Muscle layer of colon (tissue), 2 donors: ENCODE data around the gene CRTAP.
"Not testable (repeated sequence)": the region's sequence is repeated elsewhere in the genome, so short reads cannot be mapped to it uniquely, and the experiment has no call there.

ENCODE experiments used
- H3K27ac ChIP-seq: one replicate; pipeline ENCODE4 v1.7.0; 2013; ENCODE audit warnings: low read depth, mild to moderate bottlenecking, low read length, moderate library complexity
- H3K27me3 ChIP-seq, 2 donors: one replicate each; pipeline ENCODE4 v1.7.0; 2013; ENCODE audit warnings: low read length in 2 of 2, mild to moderate bottlenecking in 2 of 2; ENCODE audit not compliant: insufficient read depth in 2 of 2, control insufficient read depth in 1 of 2
- H3K36me3 ChIP-seq: one replicate; pipeline ENCODE4 v1.7.0; 2013; ENCODE audit warnings: mild to moderate bottlenecking, low read length; ENCODE audit not compliant: insufficient read depth
- H3K4me1 ChIP-seq: one replicate; pipeline ENCODE4 v1.7.0; 2013; ENCODE audit warnings: mild to moderate bottlenecking, low read length; ENCODE audit not compliant: insufficient read depth
- H3K4me3 ChIP-seq, 2 donors: one replicate each; pipeline ENCODE4 v1.7.0; 2013; ENCODE audit warnings: low read length in 2 of 2, low read depth in 1 of 2, mild to moderate bottlenecking in 1 of 2, moderate library complexity in 1 of 2
- H3K9ac ChIP-seq: one replicate; pipeline ENCODE4 v1.7.0; 2013; ENCODE audit warnings: low read length
- H3K9me3 ChIP-seq: one replicate; pipeline ENCODE4 v1.7.0; 2013; ENCODE audit warnings: mild to moderate bottlenecking, low read length
- donor health status: abdominal sarcoma.
- donor health status: Adenocarcinoma of cecum.

Gene CRTAP

DNA sequence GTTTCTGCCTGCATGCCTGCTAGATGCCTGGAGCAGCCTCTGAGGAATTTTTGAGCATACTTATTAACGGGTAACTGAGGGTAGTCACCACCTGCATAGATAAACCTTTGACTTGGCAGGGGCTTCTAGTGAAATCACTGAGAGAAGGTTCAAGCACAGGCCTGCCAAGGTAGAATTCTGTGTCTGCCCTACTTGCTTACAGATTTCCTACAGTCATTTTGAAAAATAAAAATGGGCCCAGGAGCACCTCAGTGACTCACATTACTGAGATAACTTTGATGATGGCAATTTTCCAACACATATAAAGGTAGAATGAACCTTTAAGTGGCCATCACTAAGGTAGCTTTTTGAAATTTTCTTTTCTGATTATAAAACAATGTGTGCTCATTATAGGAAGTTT is 10.8 kb downstream of the CRTAP start:
- no peak overlapping the region for H3K9ac ChIP-seq
- no peak overlapping the region for H3K4me3 ChIP-seq
- no peaks in the 10 kb centered on the region for H3K9me3 ChIP-seq
- no peak overlapping the region for H3K27ac ChIP-seq
- peaks cover 40% of the 10 kb centered on the region for H3K36me3 ChIP-seq
- no peaks in the 10 kb centered on the region for H3K4me1 ChIP-seq
- H3K27me3 ChIP-seq = no peaks in the 10 kb centered on the region

- Histone ChIP-seq H3K9ac (no peak overlapping the region), H3K36me3 (peaks cover 48% of the 10 kb centered on the region), H3K27me3 (no peaks in the 10 kb centered on the region), H3K4me3 (no peak overlapping the region), H3K4me1 (no peaks in the 10 kb centered on the region), H3K9me3 (no peaks in the 10 kb centered on the region), H3K27ac (no peak overlapping the region)
These were observed 12.0 kb downstream of the CRTAP start for GRCh38 chr3:33125840-33126239.

- H3K36me3 ChIP-seq = peaks cover 60% of the 10 kb centered on the region
- H3K9ac ChIP-seq = no peak overlapping the region
- no peak overlapping the region for H3K4me3 ChIP-seq
- H3K9me3 ChIP-seq = no peaks in the 10 kb centered on the region
- no peaks in the 10 kb centered on the region for H3K4me1 ChIP-seq
- no peaks in the 10 kb centered on the region for H3K27me3 ChIP-seq
- no peak overlapping the region for H3K27ac ChIP-seq
These were observed 14.9 kb downstream of the CRTAP start for GRCh38 chr3:33128706-33129105.

DNA sequence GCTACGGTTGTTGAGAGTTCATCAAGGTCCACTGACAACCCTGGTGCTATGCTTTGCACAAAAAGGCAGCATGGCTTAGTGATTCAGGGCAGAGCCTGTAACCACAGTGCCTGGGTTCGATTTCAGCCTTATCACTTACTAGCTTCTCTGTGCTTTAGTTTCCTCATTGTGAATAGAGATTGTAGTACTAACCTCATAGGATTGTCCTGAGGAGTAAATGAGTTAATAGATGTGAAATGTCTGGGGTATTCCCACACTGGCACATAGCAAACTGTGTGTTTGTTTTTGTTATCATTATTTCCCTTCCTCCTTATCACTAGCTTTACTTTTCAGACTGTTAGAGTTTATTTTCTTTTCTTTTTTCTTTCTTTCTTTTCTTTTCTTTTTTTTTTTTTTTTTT is 16.3 kb downstream of the CRTAP start:
- H3K9me3 ChIP-seq = no peaks in the 10 kb centered on the region
- H3K27me3 ChIP-seq = no peaks in the 10 kb centered on the region
- no peak overlapping the region for H3K27ac ChIP-seq
- H3K4me3 ChIP-seq = no peak overlapping the region
- H3K9ac ChIP-seq = no peak overlapping the region
- H3K36me3 ChIP-seq = peaks cover 62% of the 10 kb centered on the region
- H3K4me1 ChIP-seq = no peaks in the 10 kb centered on the region

DNA sequence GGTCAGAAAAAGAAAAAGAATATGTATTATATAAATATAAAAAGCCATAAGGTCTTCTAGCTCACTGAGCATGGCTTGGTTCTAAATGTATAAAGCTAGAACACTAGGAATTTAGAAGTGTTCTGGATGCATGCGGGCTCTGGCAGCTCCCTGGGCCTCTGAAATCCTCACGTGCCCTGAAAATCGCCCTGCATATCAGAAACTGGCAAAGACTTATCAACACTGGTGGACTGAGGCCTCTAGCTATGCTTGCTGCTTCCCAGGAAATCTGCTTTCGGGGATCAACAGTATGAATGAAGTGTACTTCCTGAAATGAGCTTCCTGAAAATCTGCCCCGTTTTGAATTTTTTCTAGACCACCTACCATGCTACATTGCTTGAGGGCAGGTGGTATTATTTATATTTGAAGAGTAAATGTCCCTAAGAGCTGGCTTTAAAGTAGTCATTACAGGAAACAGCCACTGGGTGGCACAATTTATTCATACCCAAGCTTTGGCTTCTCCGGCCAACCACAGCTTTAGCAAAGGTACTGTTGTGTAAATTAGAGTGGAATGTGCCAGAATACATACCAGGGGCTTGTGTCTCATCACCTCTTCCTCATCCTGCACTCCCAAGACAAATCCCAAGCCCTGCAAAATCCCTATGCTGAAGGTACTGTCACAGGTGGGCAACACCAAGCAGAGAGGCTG is 17.7 kb downstream of the CRTAP start:
- Histone ChIP-seq H3K9me3 (no peaks in the 10 kb centered on the region), H3K4me1 (no peaks in the 10 kb centered on the region), H3K9ac (no peak overlapping the region), H3K27ac (no peak overlapping the region), H3K27me3 (no peaks in the 10 kb centered on the region), H3K36me3 (peaks cover 56% of the 10 kb centered on the region), H3K4me3 (no peak overlapping the region)

GRCh38 chr3:33132019-33132360 is 18.2 kb downstream of the CRTAP start:
- H3K4me1 ChIP-seq = no peaks in the 10 kb centered on the region
- no peaks in the 10 kb centered on the region for H3K27me3 ChIP-seq
- H3K27ac ChIP-seq = no peak overlapping the region
- no peak overlapping the region for H3K9ac ChIP-seq
- peak overlapping the region in 1 of 2 donors; percentile 13 for H3K4me3 ChIP-seq
- H3K36me3 ChIP-seq = peaks cover 52% of the 10 kb centered on the region
- H3K9me3 ChIP-seq = no peaks in the 10 kb centered on the region

DNA sequence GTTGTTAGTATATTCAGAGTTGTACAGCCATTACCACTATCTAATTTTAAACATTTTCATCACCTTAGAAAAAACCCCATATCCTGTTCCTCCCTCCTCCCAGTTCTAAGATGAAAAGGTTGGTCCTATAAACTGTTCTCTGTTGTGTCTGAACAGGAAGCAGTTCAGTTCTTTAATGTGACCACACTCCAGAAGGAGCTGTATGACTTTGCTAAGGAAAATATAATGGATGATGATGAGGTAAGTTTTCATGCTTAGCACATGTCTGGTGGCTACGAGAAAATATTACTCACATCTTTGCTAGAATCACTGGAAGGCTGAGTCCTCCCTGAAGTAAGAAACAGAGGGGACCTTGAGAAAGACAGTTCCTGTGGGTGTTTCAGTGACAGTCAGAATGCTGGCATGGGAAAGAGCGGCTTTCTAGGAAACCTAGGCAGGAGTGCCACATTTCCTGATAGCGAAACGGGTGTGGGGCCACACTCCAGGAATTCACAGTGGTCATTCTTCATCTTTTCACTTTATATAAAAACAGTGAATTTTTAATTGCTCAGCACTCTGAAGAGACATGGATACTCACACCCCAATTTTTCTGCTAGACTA is 20.3 kb downstream of the CRTAP start:
- H3K27me3 ChIP-seq = no peaks in the 10 kb centered on the region
- no peaks in the 10 kb centered on the region for H3K4me1 ChIP-seq
- no peak overlapping the region for H3K9ac ChIP-seq
- no peak overlapping the region for H3K4me3 ChIP-seq
- no peaks in the 10 kb centered on the region for H3K9me3 ChIP-seq
- H3K36me3 ChIP-seq = peaks cover 52% of the 10 kb centered on the region
- H3K27ac ChIP-seq = no peak overlapping the region

GRCh38 chr3:33137691-33138090 is 23.9 kb downstream of the CRTAP start:
- Histone ChIP-seq H3K9me3 (no peaks in the 10 kb centered on the region), H3K4me3 (no peak overlapping the region), H3K27me3 (no peaks in the 10 kb centered on the region), H3K27ac (no peak overlapping the region), H3K36me3 (peaks cover 45% of the 10 kb centered on the region), H3K9ac (no peak overlapping the region), H3K4me1 (no peaks in the 10 kb centered on the region)

DNA sequence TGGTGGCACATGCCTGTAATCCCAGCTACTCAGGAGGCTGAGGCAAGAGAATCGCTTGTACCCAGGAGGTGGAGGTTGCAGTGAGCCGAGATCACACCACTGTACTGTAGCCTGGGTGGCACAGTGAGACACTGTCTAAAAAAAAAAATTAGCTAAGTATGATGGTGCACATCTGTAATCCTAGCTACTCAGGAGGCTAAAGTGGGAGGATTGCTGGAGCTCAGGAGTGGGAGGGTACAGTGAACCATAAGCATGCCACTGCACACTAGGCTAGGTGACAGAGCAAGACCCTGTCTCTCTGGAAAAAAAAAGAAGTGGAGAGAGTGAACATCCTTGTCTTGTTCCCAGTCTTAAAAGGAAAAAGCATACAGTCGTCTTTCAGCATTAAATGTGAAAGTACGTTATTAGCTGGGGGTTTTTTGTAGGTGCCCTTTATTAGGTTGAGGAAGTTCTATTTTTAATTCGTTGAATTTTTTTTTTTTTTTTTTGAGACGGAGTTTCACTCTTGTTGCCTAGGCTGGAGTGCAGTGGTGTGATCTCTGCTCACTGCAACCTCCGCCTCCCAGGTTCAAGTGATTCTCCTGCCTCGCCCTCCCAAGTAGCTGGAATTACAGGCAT is 25.3 kb downstream of the CRTAP start:
- H3K9me3 ChIP-seq, H3K9ac ChIP-seq, H3K27ac ChIP-seq, H3K27me3 ChIP-seq, H3K4me3 ChIP-seq, H3K4me1 ChIP-seq: not testable (repeated sequence)
- peaks cover 44% of the 10 kb centered on the region for H3K36me3 ChIP-seq

GRCh38 chr3:33139996-33140395 is 26.2 kb downstream of the CRTAP start:
- Histone ChIP-seq H3K9me3 (no peaks in the 10 kb centered on the region), H3K27me3 (no peaks in the 10 kb centered on the region), H3K36me3 (peaks cover 35% of the 10 kb centered on the region), H3K4me1 (no peaks in the 10 kb centered on the region), H3K9ac (no peak overlapping the region), H3K27ac (no peak overlapping the region), H3K4me3 (no peak overlapping the region)

- Histone ChIP-seq H3K27me3 (no peaks in the 10 kb centered on the region), H3K4me3 (no peak overlapping the region), H3K9me3 (no peaks in the 10 kb centered on the region), H3K27ac (no peak overlapping the region), H3K9ac (no peak overlapping the region), H3K4me1 (no peaks in the 10 kb centered on the region), H3K36me3 (peaks cover 28% of the 10 kb centered on the region)
These were observed 27.2 kb downstream of the CRTAP start for GRCh38 chr3:33141006-33141405.

- no peaks in the 10 kb centered on the region for H3K27me3 ChIP-seq
- no peak overlapping the region for H3K9ac ChIP-seq
- H3K4me3 ChIP-seq = no peak overlapping the region
- H3K27ac ChIP-seq = no peak overlapping the region
- H3K9me3 ChIP-seq = no peaks in the 10 kb centered on the region
- H3K36me3 ChIP-seq = peaks cover 26% of the 10 kb centered on the region
- H3K4me1 ChIP-seq = peaks cover 17% of the 10 kb centered on the region
These were observed 30.6 kb downstream of the CRTAP start for GRCh38 chr3:33144433-33144832.
